Activated T-cell treated with anti-CD3 and anti-CD28 coated beads, Interleukin-2, amount 50 U/mL, for 4 hours (primary cell): ENCODE measurements around the gene S100B. TPM values are rescaled to one million over a fixed set of nuclear protein-coding genes. Genes with fewer than 3 reads are reported as not detected.

Experiments used
- ATAC-seq, 2 donors: fragments of 200-7000 bp; cut with Tn5 transposase; one replicate each; pipeline ENCODE4 v1.10.0; 2021
- DNase-seq: peaks from one replicate; pipeline ENCODE4 v3.0.0-alpha.2; 2020
- H3K27me3 Mint-ChIP-seq: one replicate; pipeline ENCODE4 v1.8.0; 2021; ENCODE audit warnings: low read depth, mixed read lengths
- H3K36me3 Mint-ChIP-seq: one replicate; pipeline ENCODE4 v1.8.0; 2022; ENCODE audit warnings: mixed read lengths; ENCODE audit not compliant: insufficient read depth
- H3K4me1 Mint-ChIP-seq: one replicate; pipeline ENCODE4 v1.8.0; 2021; ENCODE audit warnings: low read depth, mixed read lengths
- H3K4me3 Mint-ChIP-seq: one replicate; pipeline ENCODE4 v1.8.0; 2021; ENCODE audit warnings: mild to moderate bottlenecking, moderate library complexity, mixed read lengths
- H3K9me3 Mint-ChIP-seq: one replicate; pipeline ENCODE4 v1.8.0; 2021; ENCODE audit warnings: mixed read lengths
- total RNA-seq, 3 donors: library from RNA; stranded (reverse); gene quantifications; one replicate each; pipeline ENCODE4 v1.2.1, GENCODE V29; 2021

S100B gene
- total RNA-seq: under 1 TPM in 2 of 3 donors, not detected in 1; 0.53 to 0.55 TPM

- no peak for DNase-seq
- ATAC-seq: peak; percentile 23 to 35
- Mint-ChIP-seq H3K36me3 (no peaks in the 10 kb centered on the region), H3K27me3 (no peaks in the 10 kb centered on the region), H3K4me1 (peaks cover 31% of the 10 kb centered on the region), H3K9me3 (no peaks in the 10 kb centered on the region), H3K4me3 (no peak within 1 kb of the TSS)
These were observed at the start of gene S100B for GRCh38 chr21:46604975-46605766. Gene S100B (minus strand): TSS chr21:46605082. CDS start chr21:46602415, 2,667 bp downstream.

- no peak for DNase-seq
- H3K27me3 Mint-ChIP-seq: no peaks in the 10 kb centered on the region
- peaks cover 18% of the 10 kb centered on the region for H3K9me3 Mint-ChIP-seq
These were observed 46.2 kb upstream of the S100B start for GRCh38 chr21:46651121-46651520.

GRCh38 chr21:46650476-46651098 lies 45.7 kb upstream of the S100B start:
- no peak overlapping the region for H3K4me3 Mint-ChIP-seq

More at GRCh38 chr21:46651121-46651520, 46.2 kb upstream of the S100B start:
- H3K4me3 Mint-ChIP-seq: no peak overlapping the region
- peaks cover 21% of the 10 kb centered on the region for H3K4me1 Mint-ChIP-seq
- H3K36me3 Mint-ChIP-seq: peaks cover 85% of the 10 kb centered on the region
- ATAC-seq: no peak

GRCh38 chr21:46649356-46649755 lies 44.5 kb upstream of the S100B start:
- H3K27me3 Mint-ChIP-seq: no peaks in the 10 kb centered on the region
- peaks cover 24% of the 10 kb centered on the region for H3K4me1 Mint-ChIP-seq
- no peak overlapping the region for H3K4me3 Mint-ChIP-seq
- H3K36me3 Mint-ChIP-seq: peaks cover 81% of the 10 kb centered on the region
- ATAC-seq (no peak), DNase-seq (no peak)
- peaks cover 3% of the 10 kb centered on the region for H3K9me3 Mint-ChIP-seq

More at GRCh38 chr21:46650476-46651098, 45.7 kb upstream of the S100B start:
- no peak for ATAC-seq
- H3K4me1 Mint-ChIP-seq: peaks cover 24% of the 10 kb centered on the region
- no peak for DNase-seq
- H3K9me3 Mint-ChIP-seq: peaks cover 13% of the 10 kb centered on the region
- peaks cover 85% of the 10 kb centered on the region for H3K36me3 Mint-ChIP-seq
- H3K27me3 Mint-ChIP-seq: no peaks in the 10 kb centered on the region

GRCh38 chr21:46648539-46648938 lies 43.7 kb upstream of the S100B start:
- ATAC-seq (no peak), DNase-seq (no peak)
- H3K9me3 Mint-ChIP-seq: no peaks in the 10 kb centered on the region
- H3K4me1 Mint-ChIP-seq: peaks cover 24% of the 10 kb centered on the region
- no peak overlapping the region for H3K4me3 Mint-ChIP-seq
- H3K27me3 Mint-ChIP-seq: no peaks in the 10 kb centered on the region
- peaks cover 73% of the 10 kb centered on the region for H3K36me3 Mint-ChIP-seq

- H3K4me3 Mint-ChIP-seq: no peak overlapping the region
- no peak for ATAC-seq
These were observed 41.8 kb upstream of the S100B start for GRCh38 chr21:46646541-46647154.

GRCh38 chr21:46645840-46646239 lies 41.0 kb upstream of the S100B start:
- Mint-ChIP-seq H3K4me1 (peaks cover 32% of the 10 kb centered on the region), H3K36me3 (peaks cover 55% of the 10 kb centered on the region), H3K9me3 (no peaks in the 10 kb centered on the region), H3K27me3 (no peaks in the 10 kb centered on the region), H3K4me3 (no peak overlapping the region)
- ATAC-seq (no peak), DNase-seq (no peak)

More at GRCh38 chr21:46646541-46647154, 41.8 kb upstream of the S100B start:
- peaks cover 27% of the 10 kb centered on the region for H3K4me1 Mint-ChIP-seq
- H3K27me3 Mint-ChIP-seq: no peaks in the 10 kb centered on the region
- no peak for DNase-seq
- peaks cover 58% of the 10 kb centered on the region for H3K36me3 Mint-ChIP-seq
- no peaks in the 10 kb centered on the region for H3K9me3 Mint-ChIP-seq

- peaks cover 50% of the 10 kb centered on the region for H3K4me1 Mint-ChIP-seq
- peaks cover 45% of the 10 kb centered on the region for H3K36me3 Mint-ChIP-seq
- no peaks in the 10 kb centered on the region for H3K27me3 Mint-ChIP-seq
- no peaks in the 10 kb centered on the region for H3K9me3 Mint-ChIP-seq
- DNase-seq (no peak), ATAC-seq (no peak)
- H3K4me3 Mint-ChIP-seq: no peak overlapping the region
These were observed 38.7 kb upstream of the S100B start for GRCh38 chr21:46643379-46644177.

- no peaks in the 10 kb centered on the region for H3K9me3 Mint-ChIP-seq
- no peak overlapping the region for H3K4me3 Mint-ChIP-seq
These were observed 36.8 kb upstream of the S100B start for GRCh38 chr21:46641656-46642055.

GRCh38 chr21:46639489-46640386 lies 34.9 kb upstream of the S100B start:
- peak overlapping the region; percentile 30 for H3K4me3 Mint-ChIP-seq
- H3K9me3 Mint-ChIP-seq: no peaks in the 10 kb centered on the region
- peaks cover 15% of the 10 kb centered on the region for H3K36me3 Mint-ChIP-seq
- no peak for DNase-seq
- ATAC-seq: no peak
- peaks cover 53% of the 10 kb centered on the region for H3K4me1 Mint-ChIP-seq
- H3K27me3 Mint-ChIP-seq: no peaks in the 10 kb centered on the region

More at GRCh38 chr21:46641656-46642055, 36.8 kb upstream of the S100B start:
- Mint-ChIP-seq H3K27me3 (no peaks in the 10 kb centered on the region), H3K36me3 (peaks cover 31% of the 10 kb centered on the region), H3K4me1 (peaks cover 52% of the 10 kb centered on the region)
- DNase-seq (no peak), ATAC-seq (no peak)

- Mint-ChIP-seq H3K36me3 (peaks cover 10% of the 10 kb centered on the region), H3K4me3 (peak overlapping the region; percentile 69), H3K27me3 (no peaks in the 10 kb centered on the region), H3K4me1 (peaks cover 69% of the 10 kb centered on the region), H3K9me3 (no peaks in the 10 kb centered on the region)
- DNase-seq (no peak), ATAC-seq (peak; percentile 54 to 58)
These were observed 33.3 kb upstream of the S100B start for GRCh38 chr21:46637952-46638746.

- no peak for DNase-seq
- no peak for ATAC-seq
- peaks cover 76% of the 10 kb centered on the region for H3K4me1 Mint-ChIP-seq
- H3K27me3 Mint-ChIP-seq: no peaks in the 10 kb centered on the region
- H3K9me3 Mint-ChIP-seq: no peaks in the 10 kb centered on the region
- peak overlapping the region; percentile 96 for H3K4me3 Mint-ChIP-seq
- H3K36me3 Mint-ChIP-seq: peaks cover 10% of the 10 kb centered on the region
These were observed 31.8 kb upstream of the S100B start for GRCh38 chr21:46636550-46637285.
